ENCODE data around the gene C11orf58.

The C11orf58 gene

DNA sequence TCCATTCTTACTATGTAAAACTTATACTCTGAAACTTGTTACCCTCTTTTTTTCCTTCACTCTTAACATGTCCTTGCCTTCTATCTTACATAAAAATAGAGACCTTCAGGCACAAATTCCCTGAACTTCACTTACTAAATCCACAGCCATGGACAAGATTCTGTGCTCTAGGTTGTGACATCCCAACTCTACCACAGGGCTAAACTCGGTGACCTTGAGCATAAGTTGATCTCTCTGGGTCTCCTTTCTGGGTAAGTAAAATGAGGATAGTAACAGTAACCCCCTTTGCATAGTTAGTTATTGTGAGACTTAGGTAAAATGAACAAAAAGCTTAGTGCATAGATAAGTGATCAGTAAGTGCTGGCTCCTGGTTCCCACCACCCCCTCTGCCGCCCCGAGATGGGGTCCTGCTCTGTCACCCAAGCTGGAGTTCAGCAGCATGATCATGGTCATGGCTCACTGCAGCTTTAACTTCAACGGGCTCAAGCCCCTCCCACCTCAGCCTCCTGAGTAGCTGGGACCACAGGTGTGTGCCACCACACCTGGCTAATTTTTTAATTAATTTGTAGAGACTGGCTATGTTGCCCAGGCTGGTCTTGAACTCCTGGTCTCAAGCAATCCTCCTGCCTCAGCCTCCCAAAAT, 20.1 kb downstream of the C11orf58 start:
- H3K4me3 ChIP-seq (ENCODE audit: low read depth, low read length), result no peak overlapping the region
- H3K27ac ChIP-seq, result no peak overlapping the region
- H3K36me3 ChIP-seq, result peaks cover 35% of the 10 kb centered on the region
- H3K9me3 ChIP-seq (ENCODE audit: severe bottlenecking), result no peaks in the 10 kb centered on the region
- no peaks in the 10 kb centered on the region for H3K27me3 ChIP-seq (ENCODE audit: insufficient read depth, low read depth, severe bottlenecking)
- TF ChIP-seq, protein P1, sequence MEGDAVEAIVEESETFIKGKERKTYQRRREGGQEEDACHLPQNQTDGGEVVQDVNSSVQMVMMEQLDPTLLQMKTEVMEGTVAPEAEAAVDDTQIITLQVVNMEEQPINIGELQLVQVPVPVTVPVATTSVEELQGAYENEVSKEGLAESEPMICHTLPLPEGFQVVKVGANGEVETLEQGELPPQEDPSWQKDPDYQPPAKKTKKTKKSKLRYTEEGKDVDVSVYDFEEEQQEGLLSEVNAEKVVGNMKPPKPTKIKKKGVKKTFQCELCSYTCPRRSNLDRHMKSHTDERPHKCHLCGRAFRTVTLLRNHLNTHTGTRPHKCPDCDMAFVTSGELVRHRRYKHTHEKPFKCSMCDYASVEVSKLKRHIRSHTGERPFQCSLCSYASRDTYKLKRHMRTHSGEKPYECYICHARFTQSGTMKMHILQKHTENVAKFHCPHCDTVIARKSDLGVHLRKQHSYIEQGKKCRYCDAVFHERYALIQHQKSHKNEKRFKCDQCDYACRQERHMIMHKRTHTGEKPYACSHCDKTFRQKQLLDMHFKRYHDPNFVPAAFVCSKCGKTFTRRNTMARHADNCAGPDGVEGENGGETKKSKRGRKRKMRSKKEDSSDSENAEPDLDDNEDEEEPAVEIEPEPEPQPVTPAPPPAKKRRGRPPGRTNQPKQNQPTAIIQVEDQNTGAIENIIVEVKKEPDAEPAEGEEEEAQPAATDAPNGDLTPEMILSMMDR (IDR thresholded peaks at IDR 0.05; ENCODE audit: low read depth, low read length), result no peak
- DNase-seq, result no peak

DNA sequence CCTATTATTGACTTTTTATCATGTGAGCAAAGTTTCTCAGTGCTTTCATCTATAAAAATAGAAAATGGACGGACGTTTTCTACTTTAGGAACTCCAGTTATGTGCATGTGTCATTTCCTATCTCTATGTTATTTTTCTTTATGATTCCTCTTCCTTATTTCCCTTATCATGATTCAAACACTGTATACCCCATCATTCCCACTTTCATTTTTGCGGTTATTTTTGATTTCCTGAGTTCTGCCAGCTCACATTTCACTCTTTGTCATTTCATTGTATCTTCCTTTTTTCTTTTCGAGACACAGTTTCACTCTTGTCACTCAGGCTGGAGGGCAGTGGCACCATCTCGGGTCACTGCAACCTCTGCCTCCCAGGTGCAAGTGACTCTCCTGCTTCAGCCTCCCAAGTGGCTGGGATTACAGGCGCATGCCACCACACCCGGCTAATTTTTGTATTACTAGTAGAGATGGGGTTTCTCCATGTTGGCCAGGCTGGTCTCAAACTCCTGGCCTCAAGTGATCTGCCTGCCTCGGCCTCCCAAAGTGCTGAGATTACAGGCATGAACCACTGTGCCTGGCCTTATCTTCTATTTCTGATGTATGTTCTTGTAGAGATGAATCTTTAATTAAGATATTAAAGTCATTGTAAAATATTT, 21.5 kb downstream of the C11orf58 start:
- Histone ChIP-seq H3K27ac (no peak overlapping the region), H3K4me3 (ENCODE audit: low read depth, low read length) (no peak overlapping the region), H3K27me3 (ENCODE audit: insufficient read depth, low read depth, severe bottlenecking) (no peaks in the 10 kb centered on the region), H3K36me3 (peaks cover 23% of the 10 kb centered on the region), H3K9me3 (ENCODE audit: severe bottlenecking) (no peaks in the 10 kb centered on the region)
- TF ChIP-seq, protein P1 (IDR thresholded peaks at IDR 0.05; ENCODE audit: low read depth, low read length), result no peak
- DNase-seq, result no peak

DNA sequence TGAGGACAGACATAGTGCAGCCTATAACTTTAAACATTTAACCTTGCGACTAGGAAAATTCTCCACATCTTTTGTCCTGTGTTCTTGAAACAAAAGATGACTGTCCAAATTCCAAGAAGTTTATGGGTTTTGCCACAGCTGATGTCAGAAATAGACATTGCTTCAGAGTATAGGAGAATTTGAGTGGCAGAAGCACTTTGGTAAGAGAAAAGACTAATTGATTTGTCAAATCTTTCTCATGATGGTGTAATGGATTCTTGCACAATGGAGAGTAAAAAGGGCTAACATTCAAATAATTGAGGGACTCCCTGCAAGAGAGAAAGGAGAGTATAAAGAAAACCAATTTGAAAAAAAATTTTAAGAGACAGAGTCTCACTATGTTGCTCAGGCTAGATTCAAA, 25.3 kb downstream of the C11orf58 start:
- DNase-seq, result no peak
- H3K4me3 ChIP-seq (ENCODE audit: low read depth, low read length), result no peak overlapping the region
- no peak overlapping the region for H3K27ac ChIP-seq
- H3K36me3 ChIP-seq, result peaks cover 3% of the 10 kb centered on the region; the same call in 1 of the 2 replicates
- H3K27me3 ChIP-seq (ENCODE audit: insufficient read depth, low read depth, severe bottlenecking), result no peaks in the 10 kb centered on the region
- no peaks in the 10 kb centered on the region for H3K9me3 ChIP-seq (ENCODE audit: severe bottlenecking)
- TF ChIP-seq, protein P1 (IDR thresholded peaks at IDR 0.05; ENCODE audit: low read depth, low read length), result no peak

DNA sequence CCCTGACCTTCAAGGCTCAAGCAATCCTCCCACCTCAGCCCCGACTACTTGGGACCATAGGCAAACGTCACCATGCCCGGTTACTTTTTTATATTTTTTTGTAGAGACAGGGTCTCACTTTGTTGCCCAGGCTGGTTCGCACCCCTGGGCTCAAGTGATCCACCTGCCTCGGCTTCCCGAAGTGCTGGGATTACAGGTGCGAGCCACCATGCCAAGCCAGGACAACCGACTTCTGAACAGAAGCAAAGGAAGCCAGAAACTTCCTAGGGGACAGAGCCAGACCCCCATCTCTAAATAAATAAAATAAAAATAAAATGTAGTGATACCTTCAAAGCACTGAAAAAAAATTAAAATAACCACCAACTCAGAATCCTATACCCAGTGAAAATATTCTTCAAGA, 26.4 kb downstream of the C11orf58 start:
- H3K4me3 ChIP-seq (ENCODE audit: low read depth, low read length), result no peak overlapping the region
- H3K27ac ChIP-seq, result no peak overlapping the region
- no peaks in the 10 kb centered on the region for H3K9me3 ChIP-seq (ENCODE audit: severe bottlenecking)
- TF ChIP-seq, protein P1 (IDR thresholded peaks at IDR 0.05; ENCODE audit: low read depth, low read length), result no peak
- no peak for DNase-seq
- H3K27me3 ChIP-seq (ENCODE audit: insufficient read depth, low read depth, severe bottlenecking), result no peaks in the 10 kb centered on the region
- H3K36me3 ChIP-seq, result no peaks in the 10 kb centered on the region

DNA sequence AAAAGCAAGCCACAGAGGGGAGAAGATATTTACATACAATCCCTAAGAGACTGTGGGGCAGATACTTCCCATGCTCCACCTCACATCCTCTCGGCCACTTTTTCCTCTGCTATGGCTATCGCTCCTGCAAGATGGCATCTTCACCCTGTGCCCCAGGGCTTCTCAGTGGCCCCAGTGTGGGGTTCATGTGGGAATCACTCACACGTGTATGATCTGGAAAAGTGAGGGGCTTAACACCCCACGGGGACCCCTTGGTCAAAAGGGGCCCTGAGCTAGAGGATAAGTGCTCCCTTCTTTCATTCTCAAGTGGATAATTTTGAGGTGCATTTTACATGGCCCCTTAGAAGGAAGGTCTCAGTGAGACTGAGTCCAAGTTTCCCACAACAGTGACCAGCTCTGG, 28.7 kb downstream of the C11orf58 start:
- H3K27ac ChIP-seq, result no peak overlapping the region

More for the DNA sequence above, 28.7 kb downstream of the C11orf58 start:
- no peaks in the 10 kb centered on the region for H3K36me3 ChIP-seq
- no peak overlapping the region for H3K4me3 ChIP-seq (ENCODE audit: low read depth, low read length)
- no peak for DNase-seq
- no peaks in the 10 kb centered on the region for H3K27me3 ChIP-seq (ENCODE audit: insufficient read depth, low read depth, severe bottlenecking)
- no peaks in the 10 kb centered on the region for H3K9me3 ChIP-seq (ENCODE audit: severe bottlenecking)
- TF ChIP-seq, protein P1 (IDR thresholded peaks at IDR 0.05; ENCODE audit: low read depth, low read length), result no peak
